Hematopoietic multipotent progenitor cell treated with erythropoietin and hydrocortisone succinate and interleukin-3 and kit ligand, for 15 days (in vitro differentiated cells): ENCODE data around the gene TTC8.

Experiments used
- DNase-seq: peaks from one replicate; pipeline ENCODE4 v3.0.0-alpha.2; 2015; ENCODE audit warnings: low spot score

TTC8 gene

DNA sequence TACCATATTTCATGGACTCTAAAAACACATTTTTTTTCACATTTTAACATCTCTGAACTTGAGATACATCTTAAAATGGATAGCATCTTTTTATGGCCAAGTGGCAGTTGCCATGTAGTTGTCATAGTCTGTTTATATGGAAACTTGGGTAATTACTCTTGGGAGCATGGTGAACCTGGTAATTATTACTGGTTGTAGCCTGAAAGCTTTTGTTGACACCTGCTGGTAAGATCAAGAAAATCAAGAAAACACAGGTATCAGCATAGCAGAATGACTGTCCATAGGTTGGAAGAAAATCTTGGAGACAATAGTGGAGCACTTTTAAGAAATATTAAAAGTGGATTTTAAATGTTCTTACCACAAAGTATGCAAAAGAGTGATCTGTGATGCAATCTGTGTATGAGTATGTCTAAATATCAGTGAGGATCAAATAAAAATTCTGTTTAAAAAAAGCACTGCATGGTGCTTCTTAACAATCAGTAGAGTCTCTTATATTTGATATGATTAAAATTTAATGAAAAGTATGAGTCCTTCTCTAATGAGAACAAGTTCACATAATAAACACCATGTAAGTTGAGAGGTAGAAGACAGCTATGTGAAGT, 44.2 kb downstream of the TTC8 start:
- DNase-seq: peak; percentile 10

DNA sequence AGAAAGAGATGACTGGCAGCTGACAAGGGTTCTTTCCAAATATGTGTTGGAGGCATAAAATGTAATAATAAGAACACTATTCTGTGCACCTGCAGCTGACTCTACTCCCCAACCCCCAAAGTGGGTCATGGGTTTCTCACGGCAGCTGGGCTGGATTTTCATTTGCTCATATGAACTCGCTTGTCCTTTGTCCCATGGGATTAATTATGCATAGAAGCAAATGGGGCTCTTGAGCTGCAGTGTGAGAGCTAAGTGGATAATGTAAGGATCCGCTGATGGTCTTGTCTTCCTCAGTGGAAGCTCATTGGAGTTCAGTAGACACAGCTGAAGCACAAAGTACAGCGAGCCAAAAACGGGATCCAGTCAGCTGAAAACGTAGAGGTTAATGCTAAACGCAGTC, 46.3 kb downstream of the TTC8 start:
- no peak for DNase-seq

DNA sequence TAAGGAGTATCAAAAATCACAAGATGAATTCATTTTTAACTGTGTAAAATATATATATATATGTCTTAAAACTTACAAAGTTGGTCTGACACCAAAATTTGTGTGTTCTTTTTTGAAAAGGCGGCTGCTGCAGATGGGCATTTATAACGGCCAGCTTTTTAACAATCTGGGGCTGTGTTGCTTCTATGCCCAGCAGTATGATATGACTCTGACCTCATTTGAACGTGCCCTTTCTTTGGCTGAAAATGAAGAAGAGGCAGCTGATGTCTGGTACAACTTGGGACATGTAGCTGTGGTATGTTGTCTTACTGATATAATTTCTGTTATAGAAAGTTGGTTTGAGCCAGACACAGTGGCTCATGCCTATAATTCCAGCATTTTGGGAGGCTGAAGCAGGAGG, 47.0 kb downstream of the TTC8 start:
- DNase-seq: no peak

DNA sequence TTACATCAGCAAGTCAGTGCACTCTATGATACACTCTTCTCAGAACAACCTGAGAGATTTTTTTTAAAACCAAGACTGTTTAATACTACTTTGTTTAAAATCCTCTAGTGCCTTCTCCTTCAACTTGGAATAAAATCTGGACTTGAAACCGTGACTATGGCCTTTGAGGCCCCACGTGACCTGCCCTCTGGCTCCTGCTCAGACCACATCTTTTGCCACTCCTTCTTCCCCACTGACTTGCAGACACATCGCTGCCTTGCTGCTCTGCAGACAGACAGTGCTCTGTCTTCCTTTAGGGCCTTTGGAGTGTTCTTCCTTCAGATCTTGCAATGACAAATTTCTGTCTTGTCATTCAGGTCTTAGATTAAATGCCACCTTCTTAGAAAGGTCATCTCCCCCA, 48.5 kb downstream of the TTC8 start:
- no peak for DNase-seq

DNA sequence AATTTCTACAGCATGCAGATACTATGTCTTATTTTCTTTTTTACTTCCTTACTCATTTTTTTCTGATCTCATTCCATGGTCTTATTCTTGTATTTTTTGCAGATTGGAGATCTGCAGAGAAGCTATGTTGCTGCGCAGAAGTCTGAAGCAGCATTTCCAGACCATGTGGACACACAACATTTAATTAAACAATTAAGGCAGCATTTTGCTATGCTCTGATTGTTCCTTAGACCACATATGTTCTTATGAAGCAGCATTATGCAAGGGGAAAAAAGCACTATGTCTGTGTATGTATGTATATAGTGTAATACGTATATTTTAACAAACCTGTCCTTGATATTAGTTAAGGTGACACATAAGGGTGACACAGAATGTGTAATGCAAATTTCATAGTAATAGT, 52.7 kb downstream of the TTC8 start:
- DNase-seq: no peak

DNA sequence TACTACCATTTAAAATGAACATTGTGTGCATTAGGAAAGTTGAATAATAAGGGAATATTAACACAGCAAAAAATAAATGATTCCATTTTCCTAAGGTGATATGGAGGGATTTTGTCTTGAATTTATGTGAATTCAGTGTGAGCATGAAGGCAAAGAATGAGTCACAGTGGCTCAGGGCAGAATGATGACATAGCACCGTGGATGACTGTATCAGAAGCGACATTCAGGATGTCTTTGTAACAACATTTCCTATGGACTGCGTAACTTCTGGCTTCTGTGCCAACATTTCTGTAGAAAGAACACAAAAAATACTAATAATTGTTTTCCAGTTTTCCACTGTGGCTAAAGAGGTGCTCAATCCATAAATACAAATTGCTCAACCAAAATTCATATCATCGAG, 54.6 kb downstream of the TTC8 start:
- no peak for DNase-seq

DNA sequence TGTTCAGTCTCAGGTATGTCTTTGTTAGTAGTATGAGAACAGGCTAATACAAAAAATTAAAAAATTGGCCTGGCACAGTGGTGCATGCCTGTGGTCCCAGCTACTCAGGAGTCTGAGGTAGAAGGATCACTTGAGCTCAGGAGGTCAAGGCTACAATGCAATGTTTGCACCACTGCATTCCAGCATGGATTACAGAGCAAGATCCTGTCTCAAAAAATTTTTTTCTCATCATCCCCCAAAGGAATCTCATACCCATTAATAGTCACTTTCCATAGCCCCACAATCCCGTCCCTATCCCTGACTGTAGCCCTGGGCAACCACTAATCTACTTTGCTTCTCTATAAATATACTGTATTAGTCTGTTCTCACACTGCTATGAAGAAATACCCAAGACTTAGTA, 57.8 kb downstream of the TTC8 start:
- no peak for DNase-seq

DNA sequence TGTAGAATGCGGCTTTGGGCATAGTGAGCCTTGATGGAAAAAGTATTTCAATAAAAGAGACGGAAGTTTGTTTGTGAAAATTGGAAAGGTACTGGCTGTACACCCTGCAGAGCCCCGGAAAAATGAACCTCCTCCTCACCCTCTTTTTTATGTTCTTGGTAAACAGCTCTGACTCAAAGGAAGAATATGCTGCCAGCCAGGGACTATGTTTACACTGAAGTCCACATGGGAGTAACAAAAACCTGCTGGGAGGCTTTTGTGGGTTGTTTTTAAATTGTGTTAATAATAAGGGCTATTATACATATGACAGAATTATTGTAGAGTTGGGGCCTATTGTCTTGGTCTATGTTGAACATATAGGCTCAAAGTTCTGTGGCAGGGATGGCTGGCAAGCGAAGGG, 70.7 kb downstream of the TTC8 start:
- no peak for DNase-seq

DNA sequence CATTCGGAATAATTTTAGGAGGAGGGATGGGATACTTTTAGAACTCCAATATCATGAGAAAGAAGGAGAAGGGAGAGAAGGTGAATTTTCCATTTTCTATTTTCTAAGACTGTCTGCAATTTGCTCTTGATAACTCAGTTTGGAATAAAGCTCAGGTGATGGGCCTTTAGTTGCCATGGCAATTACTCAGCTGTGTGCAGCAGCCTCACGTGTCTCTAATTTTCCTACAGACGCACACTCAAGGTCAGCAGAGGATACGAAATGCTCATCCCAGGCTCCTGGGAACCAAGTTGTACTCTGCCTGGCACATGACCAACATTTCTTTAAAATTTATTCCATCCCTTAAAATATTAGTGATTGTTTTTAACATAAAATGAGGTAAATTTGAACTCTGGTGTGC, 76.7 kb downstream of the TTC8 start:
- no peak for DNase-seq

DNA sequence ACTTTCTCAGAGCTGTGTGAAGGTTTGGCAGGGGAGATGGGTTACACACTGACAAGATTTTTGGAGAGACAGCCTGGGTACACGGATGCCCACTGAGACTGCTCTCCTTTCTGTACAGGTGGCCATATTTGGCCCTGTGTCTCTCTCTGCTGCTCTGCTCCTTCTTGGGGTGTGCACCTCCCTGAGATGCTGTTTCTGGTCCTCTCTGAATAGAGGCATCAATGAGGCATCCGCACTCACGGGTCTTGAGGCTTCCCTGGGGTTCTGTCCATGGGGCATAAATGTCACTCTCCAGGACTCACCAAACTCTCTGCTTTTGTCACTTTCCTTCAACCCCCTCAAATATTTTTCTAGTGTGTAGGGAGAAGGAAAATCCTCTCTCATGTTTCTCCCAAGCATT, 77.5 kb downstream of the TTC8 start:
- no peak for DNase-seq

DNA sequence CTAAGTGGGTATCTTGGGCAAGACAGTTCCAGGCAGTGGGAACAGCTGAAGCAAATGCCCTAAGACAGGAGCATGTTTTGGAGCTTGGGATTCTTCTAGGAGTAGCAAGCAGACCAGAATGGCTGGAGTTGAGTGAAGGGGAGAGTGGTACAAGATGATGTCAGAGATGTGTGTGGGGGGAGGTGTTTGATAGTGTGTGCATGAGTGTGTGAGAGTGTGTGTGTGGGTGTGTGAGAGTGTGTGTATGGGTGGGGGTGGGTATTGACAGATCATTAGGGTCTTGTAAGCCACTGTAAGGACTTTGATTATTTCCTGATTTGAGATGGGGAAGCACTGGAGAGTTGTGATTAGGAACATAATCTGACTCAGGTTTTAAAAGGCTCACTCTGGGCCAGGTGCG, 78.4 kb downstream of the TTC8 start:
- DNase-seq: no peak

DNA sequence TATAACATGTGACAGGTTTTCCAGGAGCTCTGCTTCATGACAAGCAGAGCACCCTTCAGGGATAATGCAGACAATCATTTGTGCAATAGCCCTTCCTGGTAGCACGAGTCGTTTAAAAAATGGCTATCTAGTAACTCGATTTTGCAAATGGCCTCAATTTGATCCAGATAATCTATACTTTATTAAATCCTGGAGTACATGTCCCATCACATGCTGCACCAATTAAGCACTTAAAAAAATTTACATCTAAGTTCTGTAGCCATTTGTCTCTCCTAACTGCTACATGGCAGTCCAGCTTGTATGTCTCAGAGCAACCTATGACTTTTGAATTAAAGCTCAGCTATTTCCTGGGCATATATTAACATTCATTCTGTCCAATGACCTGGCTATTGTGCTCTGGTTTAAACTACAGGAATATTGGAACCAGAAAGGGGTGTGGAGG, 79.8 kb downstream of the TTC8 start:
- DNase-seq: no peak

DNA sequence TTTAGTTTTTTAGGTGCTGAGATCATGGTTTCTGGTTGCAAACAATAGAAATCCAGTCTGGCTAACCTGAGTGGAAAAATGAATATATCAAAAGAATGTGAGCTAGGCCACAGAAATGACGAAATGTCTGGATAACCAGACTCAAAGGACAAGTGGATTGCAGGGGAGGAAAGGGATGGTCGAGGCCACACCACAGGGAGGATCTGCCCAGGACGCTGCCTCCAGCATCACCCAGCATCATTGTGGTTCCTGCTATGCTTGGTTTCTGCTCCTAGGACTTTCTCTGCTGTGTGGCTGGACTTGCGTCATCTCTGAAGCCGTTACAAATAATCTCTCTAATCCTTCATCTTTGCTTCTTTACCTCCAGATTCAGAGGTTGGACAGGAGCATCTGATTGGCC, 80.4 kb downstream of the TTC8 start:
- no peak for DNase-seq

DNA sequence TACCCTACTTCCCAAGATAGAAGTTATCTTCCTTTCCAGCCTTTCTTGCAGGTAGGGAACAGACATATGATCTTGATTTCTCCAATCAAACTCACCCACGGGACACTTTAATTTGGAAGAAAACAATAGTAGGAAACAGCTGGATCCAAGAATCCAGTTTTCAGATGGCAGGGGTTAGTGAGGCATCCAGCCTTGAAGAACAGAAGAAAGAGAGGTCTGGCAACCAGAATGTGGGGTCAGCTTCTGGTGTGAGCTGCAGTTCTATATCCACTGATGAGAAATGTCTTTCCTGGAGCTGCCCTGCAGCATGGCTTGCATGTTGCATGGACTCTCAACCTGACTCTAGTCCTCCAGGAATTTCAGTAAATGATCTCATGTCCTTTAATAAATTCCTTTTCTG, 83.8 kb downstream of the TTC8 start:
- no peak for DNase-seq

DNA sequence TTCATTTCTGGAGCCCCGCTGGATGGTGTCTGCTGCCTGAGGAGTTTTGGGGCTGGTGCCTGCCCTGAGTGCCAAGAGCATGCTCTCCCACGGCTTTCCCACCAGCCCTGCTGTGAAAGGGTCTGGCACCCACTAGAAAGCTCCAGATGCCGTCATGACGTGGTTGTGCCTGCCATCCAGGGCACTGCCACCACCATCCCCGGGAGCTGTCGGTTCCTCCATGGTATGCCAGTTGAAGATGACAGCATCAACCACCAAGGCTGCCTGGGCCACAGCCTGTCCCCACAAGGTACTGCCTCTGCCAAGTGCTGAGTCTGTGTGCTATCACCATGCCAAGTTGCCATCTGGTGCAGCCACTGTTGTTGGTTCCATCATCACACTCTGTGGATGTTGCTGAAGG, 85.9 kb downstream of the TTC8 start:
- no peak for DNase-seq

DNA sequence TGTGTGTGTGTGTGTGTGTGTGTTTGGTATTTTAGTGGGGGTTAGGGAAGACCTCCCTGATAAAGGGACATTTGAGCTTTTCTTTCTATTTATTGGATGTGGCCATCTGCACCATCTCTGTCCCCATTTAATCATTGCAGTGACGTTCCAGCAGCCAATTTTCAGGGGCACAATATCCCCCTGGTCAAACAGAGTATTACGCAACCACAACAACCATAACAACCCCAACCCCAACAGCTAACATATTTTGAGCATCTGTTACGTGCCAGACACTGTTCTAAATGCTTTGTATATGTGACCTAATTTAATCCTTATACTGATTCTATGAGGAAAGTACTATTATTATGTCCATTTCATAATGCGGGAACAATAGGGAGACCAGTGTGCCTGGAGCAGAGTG, 87.4 kb downstream of the TTC8 start:
- DNase-seq: no peak

DNA sequence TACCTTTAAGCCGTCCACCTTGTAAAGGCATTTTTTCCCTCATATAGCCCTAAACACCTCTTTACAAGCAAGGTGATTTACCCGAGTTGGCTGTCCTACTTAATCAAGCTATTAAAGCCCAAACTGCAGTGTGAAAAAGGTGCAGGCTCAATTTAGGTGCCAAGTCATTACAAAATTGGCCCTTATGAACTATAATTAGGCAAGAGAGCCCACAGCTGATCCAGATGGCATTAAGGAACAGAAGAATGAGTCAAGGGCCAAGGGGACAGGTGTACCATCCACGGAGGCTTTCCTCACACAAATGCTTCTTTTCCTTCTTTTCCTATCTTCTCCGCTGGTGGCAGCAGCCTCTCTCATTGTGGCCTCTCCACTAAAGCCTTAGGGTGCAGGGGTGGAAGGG, 90.5 kb downstream of the TTC8 start:
- DNase-seq: no peak

DNA sequence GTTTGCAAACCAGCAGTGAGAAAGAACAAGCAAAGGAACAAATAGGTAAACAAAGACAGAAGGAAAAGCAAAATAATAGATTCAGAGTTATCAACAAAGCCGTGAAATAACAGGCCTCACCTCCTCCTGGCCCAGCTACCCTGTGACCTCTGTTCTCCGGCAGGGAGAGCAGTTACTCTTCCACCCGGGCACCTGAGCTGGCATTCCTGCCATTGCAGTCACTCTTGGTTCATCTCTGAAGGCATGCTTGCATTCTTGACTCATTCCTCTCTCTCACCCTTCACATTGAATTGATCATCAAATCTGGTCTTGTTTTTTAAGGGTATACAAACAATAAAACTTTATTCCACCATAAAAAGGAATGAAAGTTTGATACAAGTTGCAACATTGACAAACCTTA, 95.1 kb downstream of the TTC8 start:
- no peak for DNase-seq
